Sigmoid colon (tissue), 7 donors: ENCODE results near the gene CHPF2. TPM values are rescaled to one million over a fixed set of nuclear protein-coding genes. Genes with fewer than 3 reads are reported as not detected.

Experiments
- DNase-seq: peaks from one replicate; pipeline ENCODE4 v3.0.0-alpha.2; 2019
- H3K27ac ChIP-seq, 4 donors: fragments of 200-600 bp; sonication (generic); one replicate each; pipeline ENCODE4 v1.5.1; 2016 to 2019; ENCODE audit warnings: mild to moderate bottlenecking in 1 of 4
- H3K27me3 ChIP-seq, 3 donors: fragments of 200-600 bp; sonication (generic); one replicate each; pipeline ENCODE4 v1.5.1; 2019; ENCODE audit warnings: mild to moderate bottlenecking in 1 of 3
- H3K36me3 ChIP-seq, 4 donors: fragments of 200-600 bp; sonication (generic); one replicate each; pipeline ENCODE4 v1.5.1; 2016 to 2019
- H3K4me1 ChIP-seq, 4 donors: fragments of 200-600 bp; sonication (generic); one replicate each; pipeline ENCODE4 v1.5.1; 2017 to 2019
- H3K4me3 ChIP-seq, 4 donors: fragments of 200-600 bp; sonication (generic); one replicate each; pipeline ENCODE4 v1.5.1; 2017 to 2019; ENCODE audit warnings: mild to moderate bottlenecking in 2 of 4, moderate library complexity in 1 of 4
- H3K9me3 ChIP-seq, 4 donors: fragments of 200-600 bp in 3 of 4; sonication (generic) in 3 of 4; one replicate each; pipeline versions ENCODE4 v1.5.1 to v1.6.1; 2013 to 2019
- EP300 ChIP-seq, 4 donors: sonication (generic); formaldehyde crosslinking; IDR thresholded peaks; one replicate each; pipeline ENCODE4 v1.6.1; 2017; ENCODE audit warnings: antibody characterized with exemption in 4 of 4
- POLR2A ChIP-seq, 2 donors: fragments of 450-650 bp; IDR thresholded peaks; one replicate each; pipeline ENCODE4 v1.6.1; 2016; ENCODE audit warnings: antibody characterized with exemption in 2 of 2, mild to moderate bottlenecking in 2 of 2, moderate library complexity in 2 of 2
- POLR2AphosphoS5 ChIP-seq, 4 donors: sonication (generic); formaldehyde crosslinking; IDR thresholded peaks; one replicate each; pipeline ENCODE4 v1.6.1; 2017; ENCODE audit warnings: antibody characterized with exemption in 4 of 4
- WGBS, 2 donors: extraction: QIAGEN DNeasy Blood & Tissue Kit; methylation state at CpG; one replicate each; pipeline ENCODE4 v1.1.7; 2013; 5-methylcytosine and 5-hydroxymethylcytosine counted together
- intact Hi-C: fragments of 100-400 bp; cut with DNase I; formaldehyde crosslinking; loops from one replicate; pipeline ENCODE4 v1.15.1; 2023
- polyA plus RNA-seq, 3 donors: library from polyadenylated mRNA; stranded (reverse); fragments of 200-250 nt; gene quantifications; one replicate each; pipeline ENCODE4 v1.2.3, GENCODE V29; 2013
- total RNA-seq, 4 donors: library from RNA; depleted of rRNA; stranded (reverse); fragments of >200 nt; gene quantifications; one replicate each; pipeline ENCODE4 v1.1.0, GENCODE V29; 2016
- TF ChIP-seq, protein P1 (sequence below), 4 experiments: fragments of 450-650 bp in 3 of 4; fragments of 200-600 bp in 1 of 4; IDR thresholded peaks; one replicate each; pipeline ENCODE4 v1.5.1; 2016 to 2019; ENCODE audit warnings: antibody characterized with exemption in 4 of 4, mild to moderate bottlenecking in 3 of 4, moderate library complexity in 2 of 4
- donor health status: healthy with polysubstance abuse.
- donor health status: Bipolar disorder and iron deficiency.
- donor health status: healthy.

The CHPF2 gene
- total and polyA plus RNA-seq, 7 donors, result 5.4 to 36.3 (median 16.4) TPM

DNA sequence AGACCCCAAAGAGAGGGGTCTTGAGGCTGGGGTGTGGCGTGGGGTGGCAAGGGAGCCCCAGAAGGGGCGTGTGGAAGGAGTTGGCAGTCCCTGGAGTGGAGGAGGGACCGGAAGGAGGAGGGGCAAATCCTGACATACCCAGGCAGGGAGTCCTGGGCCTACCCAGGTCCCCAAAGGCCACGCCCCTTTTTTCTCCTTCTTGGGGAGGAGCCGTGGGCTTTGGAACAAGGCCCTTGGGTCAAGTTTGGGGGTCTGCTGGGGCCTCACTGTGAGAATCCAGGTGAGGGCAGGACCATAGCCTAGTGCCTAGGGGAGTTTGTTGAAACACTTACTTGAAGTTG is 17.4 kb downstream of the CHPF2 start:
- 5 to 31% methylated on average over 5 of the region's 5 CpGs for WGBS, 2 donors
- Histone ChIP-seq H3K27me3 (peaks cover 0 to 5% (median 2%) of the 10 kb centered on the region in 3 donors), H3K36me3 (no peaks in the 10 kb centered on the region), H3K4me1 (peaks cover 0 to 82% (median 78%) of the 10 kb centered on the region in 4 donors), H3K9me3 (no peaks in the 10 kb centered on the region), H3K4me3 (peak overlapping the region; percentile 50 to 69 (median 68)), H3K27ac (peak overlapping the region; percentile 93 to 95 (median 94))
- TF ChIP-seq POLR2A (IDR thresholded peaks at IDR 0.05) (no peak), EP300 (IDR thresholded peaks at IDR 0.05) (no peak), POLR2AphosphoS5 (IDR thresholded peaks at IDR 0.05) (no peak)
- TF ChIP-seq, protein P1, sequence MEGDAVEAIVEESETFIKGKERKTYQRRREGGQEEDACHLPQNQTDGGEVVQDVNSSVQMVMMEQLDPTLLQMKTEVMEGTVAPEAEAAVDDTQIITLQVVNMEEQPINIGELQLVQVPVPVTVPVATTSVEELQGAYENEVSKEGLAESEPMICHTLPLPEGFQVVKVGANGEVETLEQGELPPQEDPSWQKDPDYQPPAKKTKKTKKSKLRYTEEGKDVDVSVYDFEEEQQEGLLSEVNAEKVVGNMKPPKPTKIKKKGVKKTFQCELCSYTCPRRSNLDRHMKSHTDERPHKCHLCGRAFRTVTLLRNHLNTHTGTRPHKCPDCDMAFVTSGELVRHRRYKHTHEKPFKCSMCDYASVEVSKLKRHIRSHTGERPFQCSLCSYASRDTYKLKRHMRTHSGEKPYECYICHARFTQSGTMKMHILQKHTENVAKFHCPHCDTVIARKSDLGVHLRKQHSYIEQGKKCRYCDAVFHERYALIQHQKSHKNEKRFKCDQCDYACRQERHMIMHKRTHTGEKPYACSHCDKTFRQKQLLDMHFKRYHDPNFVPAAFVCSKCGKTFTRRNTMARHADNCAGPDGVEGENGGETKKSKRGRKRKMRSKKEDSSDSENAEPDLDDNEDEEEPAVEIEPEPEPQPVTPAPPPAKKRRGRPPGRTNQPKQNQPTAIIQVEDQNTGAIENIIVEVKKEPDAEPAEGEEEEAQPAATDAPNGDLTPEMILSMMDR (IDR thresholded peaks at IDR 0.05), result no peak
- intact Hi-C loops, result loop anchor here (5.0 kb wide), 1 partner anchor 198 kb away; no protein-coding TSS in a partner anchor
- DNase-seq, result peak; percentile 87

DNA sequence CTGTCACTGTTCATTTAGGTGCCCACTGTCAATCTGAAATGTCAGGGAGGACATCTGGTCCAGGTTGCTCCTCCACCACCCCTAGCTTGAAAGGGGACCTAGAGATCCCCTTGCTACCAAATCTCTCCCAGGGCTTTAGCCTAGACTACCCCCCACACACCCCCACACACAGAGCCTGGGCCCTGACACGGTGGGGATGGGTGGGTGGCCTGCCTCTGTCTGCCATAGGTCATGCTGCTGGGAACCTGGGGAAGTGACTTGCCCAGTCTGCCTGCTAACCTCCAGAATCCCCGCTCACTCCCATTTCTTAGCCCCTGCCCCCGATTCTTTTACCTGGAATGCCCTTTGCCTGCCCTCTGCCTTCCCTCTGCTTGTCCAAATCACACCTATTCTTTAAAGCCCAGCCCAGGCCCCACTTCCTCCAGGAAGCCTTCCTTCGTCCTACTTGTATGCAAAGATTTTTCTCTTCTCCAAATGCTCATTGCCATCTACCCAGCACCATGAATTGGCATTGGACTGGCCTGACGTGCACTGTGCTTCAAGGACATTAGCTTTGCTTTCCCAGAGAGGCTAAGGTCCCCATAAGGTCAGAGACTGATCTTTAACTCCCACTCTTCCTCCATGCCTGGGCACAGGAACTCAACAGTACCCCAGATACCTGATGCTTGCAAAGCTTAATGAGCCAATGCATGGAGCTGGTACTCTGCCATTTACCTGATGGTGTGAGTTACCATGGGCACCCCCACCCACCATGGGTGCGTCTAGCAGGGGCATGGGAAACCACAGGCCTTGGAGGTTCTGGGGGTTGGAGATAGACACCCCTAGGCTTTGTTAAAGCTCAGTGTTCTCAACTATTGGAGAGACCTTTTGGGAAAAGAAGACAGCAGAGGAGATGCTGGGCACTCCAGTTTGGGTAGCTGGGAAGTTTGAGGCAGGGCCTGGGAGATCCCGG is 18.2 kb downstream of the CHPF2 start:
- Histone ChIP-seq H3K27ac (peak overlapping the region; percentile 93 to 95 (median 94)), H3K27me3 (peaks cover 0 to 2% (median 0%) of the 10 kb centered on the region in 3 donors), H3K4me1 (peaks cover 0 to 75% (median 71%) of the 10 kb centered on the region in 4 donors), H3K9me3 (no peaks in the 10 kb centered on the region), H3K36me3 (no peaks in the 10 kb centered on the region), H3K4me3 (peak overlapping the region in 3 of 4 donors; percentile 60 to 77 (median 69))
- WGBS, 2 donors, result 75 to 78% methylated on average over 7 of the region's 7 CpGs
- TF ChIP-seq, protein P1 (IDR thresholded peaks at IDR 0.05), result no peak
- TF ChIP-seq EP300 (IDR thresholded peaks at IDR 0.05) (no peak), POLR2A (IDR thresholded peaks at IDR 0.05) (no peak)
- intact Hi-C loops, result no loop called here
- no peak for DNase-seq

DNA sequence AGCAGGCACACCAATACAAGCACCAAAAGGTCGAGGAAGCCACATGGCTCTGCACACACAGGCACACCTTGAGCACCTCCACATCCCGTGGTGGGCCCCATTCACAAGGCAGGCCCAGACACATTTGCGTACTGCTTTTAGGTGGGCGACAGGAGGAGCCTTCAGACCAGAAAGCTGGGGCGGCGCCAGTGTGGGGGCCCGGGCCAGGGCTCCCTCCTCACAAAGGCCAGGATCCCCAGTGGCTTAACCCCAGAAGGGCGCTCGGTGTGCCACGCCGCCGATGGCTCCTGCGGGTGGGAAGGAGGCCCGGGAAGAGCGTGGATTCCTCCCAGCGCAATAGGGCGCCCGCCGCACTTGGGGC is 19.0 kb downstream of the CHPF2 start:
- DNase-seq, result peak; percentile 80
- Histone ChIP-seq H3K27ac (peak overlapping the region; percentile 93 to 95 (median 94)), H3K27me3 (no peaks in the 10 kb centered on the region), H3K9me3 (no peaks in the 10 kb centered on the region), H3K4me3 (peak overlapping the region; percentile 31 to 77 (median 64)), H3K36me3 (no peaks in the 10 kb centered on the region), H3K4me1 (peaks cover 0 to 66% (median 62%) of the 10 kb centered on the region in 4 donors)
- intact Hi-C loops, result no loop called here
- WGBS, 2 donors, result 4 to 8% methylated on average over 19 of the region's 19 CpGs
- TF ChIP-seq, protein P1 (IDR thresholded peaks at IDR 0.05), result no peak
- TF ChIP-seq POLR2AphosphoS5 (IDR thresholded peaks at IDR 0.05) (no peak), POLR2A (IDR thresholded peaks at IDR 0.05) (no peak), EP300 (IDR thresholded peaks at IDR 0.05) (no peak)

DNA sequence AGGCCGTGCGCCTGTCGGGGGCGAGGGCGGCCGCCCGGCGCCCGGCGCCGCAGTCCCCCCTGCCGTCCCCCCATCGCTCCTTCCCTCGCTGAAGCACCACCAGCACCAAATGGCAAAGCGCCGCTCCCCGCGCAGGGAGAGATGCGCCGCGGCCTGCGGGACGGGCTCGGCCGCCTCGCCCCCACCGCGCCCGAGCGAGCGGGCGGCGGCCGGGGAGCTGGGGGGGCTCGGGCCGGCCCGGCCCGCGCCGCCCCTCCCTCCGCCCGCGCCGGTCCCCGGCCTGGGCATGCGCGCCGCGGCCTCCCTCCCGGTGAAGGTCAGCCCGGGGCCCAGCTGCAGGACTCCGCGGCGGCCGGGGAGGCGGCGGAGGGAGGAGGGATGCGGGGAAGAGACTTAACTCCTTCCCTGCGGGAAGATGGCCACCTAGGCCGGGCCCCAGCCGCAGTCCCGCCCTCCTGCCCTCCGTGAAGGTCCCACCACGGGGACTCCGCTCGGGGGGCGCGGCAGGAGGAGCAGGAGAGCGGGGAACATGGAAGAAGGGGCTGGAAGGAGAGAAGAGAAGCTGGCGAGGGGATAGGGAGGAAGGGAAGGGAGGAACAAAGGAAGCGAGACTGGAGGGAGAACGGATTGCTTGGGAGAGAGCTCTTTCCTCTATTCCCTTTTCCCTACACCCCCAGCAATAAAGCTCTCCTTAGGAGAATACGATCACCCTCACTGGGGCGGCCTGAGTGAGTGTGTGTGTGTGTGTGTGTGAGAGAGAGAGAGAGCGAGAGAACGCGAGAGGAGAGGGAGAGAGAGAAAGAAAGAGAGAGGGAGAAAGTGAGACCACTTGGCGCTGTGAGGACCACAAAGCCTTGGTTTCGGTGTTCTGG is 19.6 kb downstream of the CHPF2 start:
- peak; percentile 89 for DNase-seq
- Histone ChIP-seq H3K36me3 (no peaks in the 10 kb centered on the region), H3K4me3 (peak overlapping the region; percentile 60 to 77 (median 66)), H3K4me1 (peaks cover 0 to 60% (median 56%) of the 10 kb centered on the region in 4 donors), H3K27me3 (no peaks in the 10 kb centered on the region), H3K27ac (peak overlapping the region; percentile 93 to 95 (median 94)), H3K9me3 (no peaks in the 10 kb centered on the region)
- peak; percentile 26 to 45 for TF ChIP-seq POLR2A (IDR thresholded peaks at IDR 0.05)
- TF ChIP-seq EP300 (IDR thresholded peaks at IDR 0.05), result no peak
- TF ChIP-seq POLR2AphosphoS5 (IDR thresholded peaks at IDR 0.05), result peak; percentile 43 to 78 (median 71)
- intact Hi-C loops, result loop anchor here (2.0 kb wide), 1 partner anchor 25 kb away; no protein-coding TSS in a partner anchor
- WGBS, 2 donors, result 3 to 4% methylated on average over 79 of the region's 79 CpGs
